ENCODE measurements around the gene TSPAN18.

Gene TSPAN18

DNA sequence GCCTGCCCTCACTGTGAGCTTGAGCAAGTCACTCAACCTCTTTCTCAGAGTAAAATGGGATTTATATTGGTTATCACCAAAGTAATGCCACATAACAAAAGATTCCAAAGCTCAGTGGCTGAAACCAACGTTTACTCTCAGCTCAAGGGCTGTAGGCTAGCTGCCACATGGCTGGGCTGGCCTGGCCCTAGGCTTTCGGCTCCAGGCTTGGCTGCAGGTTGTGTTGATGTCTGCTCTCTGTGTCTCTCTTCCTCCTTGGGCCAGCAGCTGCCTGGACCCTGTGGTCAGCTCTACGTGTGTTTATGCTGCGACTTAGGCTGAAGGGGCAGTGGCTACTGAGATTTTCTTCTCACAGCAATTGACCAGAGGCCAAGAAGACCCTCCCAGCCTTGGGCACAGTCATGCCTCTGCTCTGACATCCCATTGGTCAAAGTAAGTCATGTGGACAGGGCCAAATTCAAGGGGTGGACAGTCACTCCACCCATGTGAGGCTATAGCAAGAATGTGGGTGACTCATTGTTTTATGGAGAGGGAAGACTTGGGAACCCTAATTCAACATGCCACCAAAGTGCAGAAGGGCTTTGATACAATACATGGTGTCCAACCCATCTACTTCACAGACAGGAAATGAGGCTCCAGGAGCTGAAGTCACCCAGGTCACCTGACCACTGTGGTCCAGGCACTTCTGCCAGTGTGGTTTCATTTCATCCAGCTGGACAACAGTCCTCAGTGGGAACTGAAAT lies 90.6 kb downstream of the TSPAN18 start:
- H3K27ac ChIP-seq (ENCODE audit: insufficient read depth, low read length, poor library complexity, severe bottlenecking), result no peak overlapping the region
- H3K9me3 ChIP-seq (ENCODE audit: control insufficient read depth, low read length), result no peaks in the 10 kb centered on the region
- DNase-seq, result no peak
- no peaks in the 10 kb centered on the region for H3K27me3 ChIP-seq (replicated peaks; ENCODE audit: control insufficient read depth, insufficient read depth, low read length, poor library complexity, severe bottlenecking)
- H3K4me1 ChIP-seq (ENCODE audit: control insufficient read depth, insufficient read depth, low read length, poor library complexity, severe bottlenecking), result no peaks in the 10 kb centered on the region
- no peak overlapping the region for H3K4me3 ChIP-seq (ENCODE audit: insufficient read depth, low read depth, low read length, poor library complexity, severe bottlenecking)
- no peaks in the 10 kb centered on the region for H3K36me3 ChIP-seq (ENCODE audit: control insufficient read depth, insufficient read depth, low read length)

DNA sequence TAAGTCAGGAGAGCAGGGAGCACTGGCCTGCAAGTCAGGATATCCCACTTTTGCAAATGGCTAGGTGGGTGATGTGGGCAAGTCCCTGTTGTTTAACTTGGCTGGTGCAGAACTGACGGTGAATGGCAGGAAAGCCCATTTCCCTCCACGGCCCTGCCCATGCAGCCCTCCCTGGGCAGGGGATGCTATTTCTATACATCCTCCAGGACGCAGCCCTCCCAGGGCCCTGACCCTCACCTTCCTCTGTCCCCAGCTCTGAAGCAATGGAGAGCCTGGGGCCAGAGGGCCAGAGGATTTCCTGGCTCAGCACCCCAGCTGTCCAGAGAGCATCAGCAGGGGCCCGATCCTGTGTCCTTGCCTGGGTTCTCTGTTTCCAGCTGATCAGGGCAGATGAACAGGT lies 91.3 kb downstream of the TSPAN18 start:
- H3K9me3 ChIP-seq (ENCODE audit: control insufficient read depth, low read length), result no peaks in the 10 kb centered on the region
- no peak overlapping the region for H3K27ac ChIP-seq (ENCODE audit: insufficient read depth, low read length, poor library complexity, severe bottlenecking)
- H3K36me3 ChIP-seq (ENCODE audit: control insufficient read depth, insufficient read depth, low read length), result no peaks in the 10 kb centered on the region
- H3K4me3 ChIP-seq (ENCODE audit: insufficient read depth, low read depth, low read length, poor library complexity, severe bottlenecking), result no peak overlapping the region
- DNase-seq, result no peak
- H3K4me1 ChIP-seq (ENCODE audit: control insufficient read depth, insufficient read depth, low read length, poor library complexity, severe bottlenecking), result no peaks in the 10 kb centered on the region
- no peaks in the 10 kb centered on the region for H3K27me3 ChIP-seq (replicated peaks; ENCODE audit: control insufficient read depth, insufficient read depth, low read length, poor library complexity, severe bottlenecking)

DNA sequence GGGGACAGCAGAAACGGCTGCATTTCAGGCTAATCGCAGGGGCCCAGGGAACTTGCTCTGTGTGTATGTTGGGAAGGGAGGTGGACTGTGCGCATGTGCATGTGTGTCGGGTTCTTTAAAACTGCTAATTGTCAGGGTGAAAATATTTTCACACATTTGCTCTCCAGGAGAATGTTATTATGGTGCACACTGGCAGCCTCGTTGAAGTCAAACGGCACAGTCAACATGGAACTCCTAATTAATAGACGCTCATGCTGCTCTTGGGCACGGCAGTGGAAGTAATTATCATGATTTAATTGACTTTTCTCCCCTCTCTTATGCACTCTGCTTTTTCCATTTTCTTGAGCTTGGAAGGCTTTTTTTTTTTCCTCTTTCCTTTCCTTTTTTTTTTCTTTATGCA lies 92.6 kb downstream of the TSPAN18 start:
- H3K27me3 ChIP-seq (replicated peaks; ENCODE audit: control insufficient read depth, insufficient read depth, low read length, poor library complexity, severe bottlenecking), result no peaks in the 10 kb centered on the region
- no peaks in the 10 kb centered on the region for H3K4me1 ChIP-seq (ENCODE audit: control insufficient read depth, insufficient read depth, low read length, poor library complexity, severe bottlenecking)
- H3K36me3 ChIP-seq (ENCODE audit: control insufficient read depth, insufficient read depth, low read length), result no peaks in the 10 kb centered on the region
- no peak overlapping the region for H3K27ac ChIP-seq (ENCODE audit: insufficient read depth, low read length, poor library complexity, severe bottlenecking)
- DNase-seq, result no peak
- no peak overlapping the region for H3K4me3 ChIP-seq (ENCODE audit: insufficient read depth, low read depth, low read length, poor library complexity, severe bottlenecking)
- no peaks in the 10 kb centered on the region for H3K9me3 ChIP-seq (ENCODE audit: control insufficient read depth, low read length)

DNA sequence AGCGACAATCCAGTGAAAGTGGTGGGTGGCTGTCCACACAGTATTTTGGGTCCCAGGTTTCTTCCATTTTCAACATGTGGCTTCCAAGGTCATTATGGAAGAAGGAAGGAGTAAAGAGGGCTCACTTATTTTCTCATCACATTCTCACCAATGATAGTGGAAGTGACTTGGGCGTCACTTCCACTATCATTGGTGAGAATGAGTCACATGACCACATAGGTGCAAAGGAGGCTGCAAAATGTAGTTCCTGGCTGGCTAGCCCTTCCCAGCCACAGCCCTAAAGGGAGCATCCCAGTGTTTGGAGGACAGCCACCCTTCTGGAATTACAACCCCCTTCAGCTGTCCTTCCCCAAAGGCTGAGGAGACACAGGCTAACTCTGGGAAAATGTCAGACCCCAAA lies 95.6 kb downstream of the TSPAN18 start:
- Histone ChIP-seq H3K27me3 (replicated peaks; ENCODE audit: control insufficient read depth, insufficient read depth, low read length, poor library complexity, severe bottlenecking) (no peaks in the 10 kb centered on the region), H3K4me3 (ENCODE audit: insufficient read depth, low read depth, low read length, poor library complexity, severe bottlenecking) (no peak overlapping the region), H3K4me1 (ENCODE audit: control insufficient read depth, insufficient read depth, low read length, poor library complexity, severe bottlenecking) (no peaks in the 10 kb centered on the region), H3K36me3 (ENCODE audit: control insufficient read depth, insufficient read depth, low read length) (peaks cover 6% of the 10 kb centered on the region), H3K27ac (ENCODE audit: insufficient read depth, low read length, poor library complexity, severe bottlenecking) (no peak overlapping the region), H3K9me3 (ENCODE audit: control insufficient read depth, low read length) (no peaks in the 10 kb centered on the region)
- DNase-seq, result no peak

DNA sequence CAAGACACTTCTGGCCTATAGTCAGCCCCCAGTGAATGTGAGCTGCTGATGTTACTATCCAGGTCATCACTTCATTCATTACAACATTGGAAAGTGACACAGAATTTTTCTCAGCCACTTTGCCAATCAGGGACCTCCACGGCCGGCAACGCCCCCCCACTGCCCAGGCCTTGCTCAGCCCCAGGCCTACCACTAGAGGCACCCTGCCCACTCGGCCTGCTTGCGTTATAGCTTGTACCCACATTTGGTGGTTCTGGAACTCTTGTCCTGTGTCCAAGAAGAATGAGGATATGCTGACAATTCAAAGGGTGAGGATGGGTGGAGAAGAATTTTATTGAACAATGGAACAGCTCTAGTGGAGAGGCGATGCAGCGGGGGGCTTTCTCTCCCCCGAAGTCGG lies 96.2 kb downstream of the TSPAN18 start:
- H3K27me3 ChIP-seq (replicated peaks; ENCODE audit: control insufficient read depth, insufficient read depth, low read length, poor library complexity, severe bottlenecking), result no peaks in the 10 kb centered on the region
- peaks cover 6% of the 10 kb centered on the region for H3K36me3 ChIP-seq (ENCODE audit: control insufficient read depth, insufficient read depth, low read length)
- H3K4me3 ChIP-seq (ENCODE audit: insufficient read depth, low read depth, low read length, poor library complexity, severe bottlenecking), result no peak overlapping the region
- no peak for DNase-seq
- H3K27ac ChIP-seq (ENCODE audit: insufficient read depth, low read length, poor library complexity, severe bottlenecking), result no peak overlapping the region
- H3K4me1 ChIP-seq (ENCODE audit: control insufficient read depth, insufficient read depth, low read length, poor library complexity, severe bottlenecking), result no peaks in the 10 kb centered on the region
- H3K9me3 ChIP-seq (ENCODE audit: control insufficient read depth, low read length), result no peaks in the 10 kb centered on the region

DNA sequence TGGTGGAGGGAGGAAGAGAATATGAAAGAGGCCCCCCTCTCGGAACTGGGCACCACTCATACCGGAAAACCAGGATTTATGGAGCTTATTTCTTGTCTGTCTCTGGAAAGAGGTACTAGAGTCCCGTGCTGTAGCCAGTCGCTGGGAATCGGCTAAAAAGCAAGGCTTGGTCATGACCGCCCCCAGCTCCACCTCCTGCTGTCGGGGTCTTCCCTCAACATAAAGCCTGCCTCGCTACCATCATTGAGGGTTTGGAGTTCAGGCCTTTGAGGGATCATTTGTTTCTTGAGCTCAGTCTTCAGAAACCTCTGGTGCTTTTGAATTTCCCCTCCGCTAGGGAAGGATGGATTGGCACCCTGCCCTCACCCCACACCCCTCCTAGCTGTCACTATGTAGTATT lies 97.1 kb downstream of the TSPAN18 start:
- H3K4me3 ChIP-seq (ENCODE audit: insufficient read depth, low read depth, low read length, poor library complexity, severe bottlenecking), result no peak overlapping the region
- H3K9me3 ChIP-seq (ENCODE audit: control insufficient read depth, low read length), result no peaks in the 10 kb centered on the region
- no peak overlapping the region for H3K27ac ChIP-seq (ENCODE audit: insufficient read depth, low read length, poor library complexity, severe bottlenecking)
- no peak for DNase-seq
- H3K4me1 ChIP-seq (ENCODE audit: control insufficient read depth, insufficient read depth, low read length, poor library complexity, severe bottlenecking), result no peaks in the 10 kb centered on the region
- H3K36me3 ChIP-seq (ENCODE audit: control insufficient read depth, insufficient read depth, low read length), result peaks cover 6% of the 10 kb centered on the region
- H3K27me3 ChIP-seq (replicated peaks; ENCODE audit: control insufficient read depth, insufficient read depth, low read length, poor library complexity, severe bottlenecking), result no peaks in the 10 kb centered on the region

DNA sequence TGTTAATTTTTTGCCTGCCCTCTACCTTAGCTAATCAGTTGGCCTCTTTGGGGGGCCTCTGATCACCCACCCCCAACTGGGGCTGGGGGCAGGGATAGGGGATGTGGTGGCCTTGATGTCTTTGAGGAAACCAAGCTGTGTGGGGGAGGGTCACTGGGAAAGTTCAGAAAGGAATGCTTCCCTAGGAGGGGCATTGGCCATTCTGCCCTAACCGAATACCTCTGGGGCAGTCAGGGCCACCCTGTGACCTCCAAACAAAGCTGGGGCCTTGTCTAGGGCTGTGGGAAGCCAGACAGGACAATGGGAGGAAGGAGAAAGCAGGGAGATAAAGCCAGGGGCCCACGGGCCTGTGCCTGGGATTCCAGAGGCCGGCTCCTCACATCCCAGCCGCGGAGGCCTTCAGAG lies 97.5 kb downstream of the TSPAN18 start:
- no peaks in the 10 kb centered on the region for H3K27me3 ChIP-seq (replicated peaks; ENCODE audit: control insufficient read depth, insufficient read depth, low read length, poor library complexity, severe bottlenecking)
- H3K4me1 ChIP-seq (ENCODE audit: control insufficient read depth, insufficient read depth, low read length, poor library complexity, severe bottlenecking), result no peaks in the 10 kb centered on the region
- no peak overlapping the region for H3K4me3 ChIP-seq (ENCODE audit: insufficient read depth, low read depth, low read length, poor library complexity, severe bottlenecking)
- peaks cover 6% of the 10 kb centered on the region for H3K36me3 ChIP-seq (ENCODE audit: control insufficient read depth, insufficient read depth, low read length)
- DNase-seq, result no peak
- no peaks in the 10 kb centered on the region for H3K9me3 ChIP-seq (ENCODE audit: control insufficient read depth, low read length)
- no peak overlapping the region for H3K27ac ChIP-seq (ENCODE audit: insufficient read depth, low read length, poor library complexity, severe bottlenecking)

DNA sequence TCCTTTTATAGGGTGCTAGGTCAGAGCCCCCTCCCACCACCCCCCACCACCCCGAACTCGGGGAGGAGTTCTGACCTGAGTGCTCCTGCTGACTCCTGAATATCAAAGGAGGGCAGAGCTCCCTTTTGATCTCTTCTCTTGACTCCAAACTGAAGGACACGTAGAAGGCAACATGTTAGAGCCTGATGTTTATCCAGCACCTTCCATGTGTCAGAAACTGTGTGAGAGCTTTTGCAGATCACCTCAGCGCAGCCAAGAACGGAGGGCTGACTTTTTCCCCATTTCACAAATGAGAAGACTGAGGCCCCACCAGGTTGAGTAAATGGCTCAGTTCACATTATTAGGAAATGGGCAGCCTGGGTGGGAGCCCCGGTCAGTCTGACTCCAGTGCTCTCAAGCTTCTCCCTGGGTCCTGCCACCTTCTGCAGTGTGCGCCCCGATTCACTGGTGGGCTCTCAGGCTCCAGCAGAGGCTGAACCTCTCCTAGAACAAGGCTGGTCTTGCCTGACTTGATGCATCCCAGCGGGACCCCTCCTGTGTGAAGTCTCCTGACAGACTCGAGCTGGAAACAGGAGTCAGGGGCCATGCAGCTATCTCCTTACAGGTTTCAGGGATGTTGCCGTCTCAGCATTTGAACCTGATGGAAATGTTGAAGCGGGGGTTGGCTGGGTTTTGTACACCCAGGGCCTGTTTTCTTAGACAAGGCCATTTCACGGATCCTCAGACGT lies 98.5 kb downstream of the TSPAN18 start:
- no peaks in the 10 kb centered on the region for H3K9me3 ChIP-seq (ENCODE audit: control insufficient read depth, low read length)
- H3K27me3 ChIP-seq (replicated peaks; ENCODE audit: control insufficient read depth, insufficient read depth, low read length, poor library complexity, severe bottlenecking), result no peaks in the 10 kb centered on the region
- DNase-seq, result no peak
- peaks cover 6% of the 10 kb centered on the region for H3K36me3 ChIP-seq (ENCODE audit: control insufficient read depth, insufficient read depth, low read length)
- H3K4me3 ChIP-seq (ENCODE audit: insufficient read depth, low read depth, low read length, poor library complexity, severe bottlenecking), result no peak overlapping the region
- no peak overlapping the region for H3K27ac ChIP-seq (ENCODE audit: insufficient read depth, low read length, poor library complexity, severe bottlenecking)
- no peaks in the 10 kb centered on the region for H3K4me1 ChIP-seq (ENCODE audit: control insufficient read depth, insufficient read depth, low read length, poor library complexity, severe bottlenecking)

DNA sequence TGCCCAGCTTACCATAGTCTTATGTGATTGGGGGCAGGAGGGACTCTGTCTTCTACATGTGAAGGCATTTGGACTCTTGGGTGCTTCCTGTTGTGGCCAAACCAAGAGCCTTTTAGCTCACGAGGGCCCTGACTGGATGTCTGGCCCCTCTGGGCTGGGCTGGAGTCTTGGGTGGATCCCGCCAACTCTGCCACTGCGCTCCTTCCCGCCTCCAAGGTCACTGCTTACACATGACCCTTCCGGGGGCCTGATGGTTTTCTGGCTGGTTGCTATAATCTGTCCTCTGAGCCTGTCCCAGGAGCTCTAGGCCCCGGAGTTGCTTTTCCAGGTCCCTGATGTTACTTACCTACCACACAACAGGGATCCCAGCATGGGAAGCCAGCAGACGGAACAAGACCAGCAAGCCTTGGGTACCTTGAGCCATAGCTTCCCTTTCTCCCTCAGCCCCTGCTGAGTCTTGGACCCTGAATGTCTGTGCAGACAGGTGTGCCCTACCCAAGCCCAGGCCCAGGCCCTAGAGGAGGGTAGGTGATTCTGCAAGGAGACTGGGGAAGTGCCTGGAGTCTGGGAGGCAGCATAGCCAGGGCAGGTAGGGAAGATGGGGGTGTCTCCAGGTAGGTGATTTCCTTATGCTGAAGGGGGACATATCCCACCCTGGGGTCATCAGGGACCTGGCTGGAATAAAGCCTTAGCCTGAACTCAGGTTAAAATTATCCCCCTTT lies 100.3 kb downstream of the TSPAN18 start:
- H3K36me3 ChIP-seq (ENCODE audit: control insufficient read depth, insufficient read depth, low read length), result peaks cover 6% of the 10 kb centered on the region
- H3K4me3 ChIP-seq (ENCODE audit: insufficient read depth, low read depth, low read length, poor library complexity, severe bottlenecking), result no peak overlapping the region
- H3K4me1 ChIP-seq (ENCODE audit: control insufficient read depth, insufficient read depth, low read length, poor library complexity, severe bottlenecking), result no peaks in the 10 kb centered on the region
- H3K9me3 ChIP-seq (ENCODE audit: control insufficient read depth, low read length), result no peaks in the 10 kb centered on the region
- H3K27ac ChIP-seq (ENCODE audit: insufficient read depth, low read length, poor library complexity, severe bottlenecking), result no peak overlapping the region
- no peak for DNase-seq
- H3K27me3 ChIP-seq (replicated peaks; ENCODE audit: control insufficient read depth, insufficient read depth, low read length, poor library complexity, severe bottlenecking), result no peaks in the 10 kb centered on the region

DNA sequence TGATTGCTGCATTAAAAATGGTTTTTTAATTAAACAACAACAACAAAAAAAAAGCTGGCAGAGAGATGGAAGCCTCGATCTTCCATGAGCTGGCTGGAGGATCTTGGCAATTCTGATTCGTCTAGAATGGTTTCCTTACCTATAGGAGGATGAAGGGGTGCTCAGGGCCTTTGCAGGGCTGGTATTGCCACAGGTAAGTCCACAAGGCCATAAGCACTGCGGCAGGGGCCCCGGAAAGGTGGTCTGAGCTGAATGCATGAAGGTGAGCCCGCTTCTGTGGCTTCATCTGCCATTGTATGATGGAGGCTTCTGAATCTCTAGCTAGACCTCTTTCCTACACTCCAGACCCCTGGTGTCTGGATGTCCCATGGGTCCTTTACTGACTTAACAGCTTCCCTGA lies 101.5 kb downstream of the TSPAN18 start:
- H3K27ac ChIP-seq (ENCODE audit: insufficient read depth, low read length, poor library complexity, severe bottlenecking), result no peak overlapping the region
- no peaks in the 10 kb centered on the region for H3K27me3 ChIP-seq (replicated peaks; ENCODE audit: control insufficient read depth, insufficient read depth, low read length, poor library complexity, severe bottlenecking)

More for the DNA sequence above, 101.5 kb downstream of the TSPAN18 start:
- no peak overlapping the region for H3K4me3 ChIP-seq (ENCODE audit: insufficient read depth, low read depth, low read length, poor library complexity, severe bottlenecking)
- H3K4me1 ChIP-seq (ENCODE audit: control insufficient read depth, insufficient read depth, low read length, poor library complexity, severe bottlenecking), result no peaks in the 10 kb centered on the region
- no peak for DNase-seq
- peaks cover 6% of the 10 kb centered on the region for H3K36me3 ChIP-seq (ENCODE audit: control insufficient read depth, insufficient read depth, low read length)
- H3K9me3 ChIP-seq (ENCODE audit: control insufficient read depth, low read length), result no peaks in the 10 kb centered on the region

All from effector memory CD4-positive, alpha-beta T cell (primary cell).